Endothelial cell of umbilical vein (primary cell): ENCODE results near the gene CFAP65. TPM values are rescaled to one million over a fixed set of nuclear protein-coding genes. Genes with fewer than 3 reads are reported as not detected.

Source experiments
- BruUV-seq: library from RNA; stranded (reverse); fragments of 400-500 nt; replicated peaks from 2 replicates; lab custom pipeline; 2021; lab: Mats Ljungman, UMichigan
- CTCF ChIA-PET: fragments of 300-600, 350-600 bp; sonication (Branson Sonifier 250); formaldehyde crosslinking; loops from one replicate; lab custom pipeline; 2021; ENCODE audit warnings: antibody characterized with exemption, inconsistent platforms; lab: Charles Lee
- POLR2A ChIA-PET: fragments of 300-600, 350-600 bp; sonication (Branson Sonifier 250); formaldehyde crosslinking; loops from one replicate; lab custom pipeline; 2021; ENCODE audit warnings: antibody characterized with exemption, inconsistent platforms; lab: Charles Lee
- DNase-seq: peaks from one replicate; pipeline ENCODE4 v3.0.0-alpha.2; 2011; ENCODE audit warnings: low read depth, low spot score
- FAIRE-seq: peaks from 2 replicates; lab custom pipeline; 2011; peaks lifted over from hg19 to GRCh38; lab: Jason Lieb, UNC
- H2AFZ ChIP-seq: 2 replicates; pipeline ENCODE4 v1.6.0; 2012; ENCODE audit warnings: low read depth, low read length, control low read depth, inconsistent platforms
- H3K27ac ChIP-seq: 2 replicates; pipeline ENCODE4 v1.5.1; 2011; ENCODE audit warnings: low read depth, mild to moderate bottlenecking, control low read depth, low read length, moderate library complexity; ENCODE audit not compliant: insufficient read depth
- H3K27me3 ChIP-seq, 2 experiments: 2 replicates each; pipeline versions ENCODE4 v1.6.0 to v1.6.1; 2011; ENCODE audit warnings: low read length in 2 of 2, mixed read lengths in 1 of 2; ENCODE audit not compliant: control insufficient read depth in 2 of 2, insufficient read depth in 2 of 2
- H3K36me3 ChIP-seq, 2 experiments: 2 replicates in 1 of 2; 3 replicates in 1 of 2; pipeline ENCODE4 v1.5.1; 2011; ENCODE audit warnings: low read length in 2 of 2, mild to moderate bottlenecking in 1 of 2, moderate library complexity in 1 of 2; ENCODE audit not compliant: control insufficient read depth in 2 of 2, insufficient read depth in 2 of 2; ENCODE audit errors: extremely low read depth in 1 of 2
- H3K4me1 ChIP-seq: 3 replicates; pipeline ENCODE4 v1.5.1; 2011; ENCODE audit warnings: mild to moderate bottlenecking, low read length; ENCODE audit not compliant: control insufficient read depth, insufficient read depth; ENCODE audit errors: extremely low read depth
- H3K4me2 ChIP-seq: 2 replicates; pipeline ENCODE4 v1.6.1; 2011; ENCODE audit warnings: low read length, control low read depth, mixed read lengths; ENCODE audit not compliant: insufficient read depth
- H3K4me3 ChIP-seq, 3 experiments: fragments of 200-600 bp in 1 of 3; sonication (generic), shearing (Covaris generic) in 1 of 3; replicated peaks in 1 of 3; 2 replicates each; pipeline ENCODE4 v1.5.1; 2011 to 2016; ENCODE audit warnings: control low read depth in 3 of 3, low read length in 3 of 3, mild to moderate bottlenecking in 2 of 3, inconsistent platforms in 1 of 3, low read depth in 1 of 3, moderate library complexity in 1 of 3; ENCODE audit not compliant: insufficient read depth in 1 of 3
- H3K79me2 ChIP-seq: 2 replicates; pipeline ENCODE4 v1.6.0; 2012; ENCODE audit warnings: low read length, inconsistent platforms; ENCODE audit not compliant: control insufficient read depth, insufficient read depth
- H3K9ac ChIP-seq: replicated peaks from 2 replicates; pipeline ENCODE3; 2011; ENCODE audit warnings: low read length, control low read depth; ENCODE audit not compliant: insufficient read depth; ENCODE audit errors: extremely low read depth
- H3K9me1 ChIP-seq: replicated peaks from 3 replicates; pipeline ENCODE4 v1.6.0; 2011; ENCODE audit warnings: mild to moderate bottlenecking, low read length; ENCODE audit not compliant: control insufficient read depth, insufficient read depth; ENCODE audit errors: extremely low read depth
- H3K9me3 ChIP-seq: replicated peaks from 2 replicates; pipeline ENCODE4 v1.5.1; 2012; ENCODE audit warnings: low read length, inconsistent platforms; ENCODE audit not compliant: control insufficient read depth, insufficient read depth
- H4K20me1 ChIP-seq: replicated peaks from 2 replicates; pipeline ENCODE3; 2011; ENCODE audit warnings: mild to moderate bottlenecking, low read length; ENCODE audit not compliant: control insufficient read depth, insufficient read depth; ENCODE audit errors: extremely low read depth
- CTCF ChIP-seq, 2 donors: IDR thresholded peaks; 1 replicate in 1 of 2; 2 replicates in 1 of 2; pipeline ENCODE4 v1.5.1; 2011; ENCODE audit warnings: low read length in 2 of 2, mild to moderate bottlenecking in 2 of 2, moderate library complexity in 2 of 2, control low read depth in 1 of 2, inconsistent platforms in 1 of 2, low read depth in 1 of 2; ENCODE audit not compliant: insufficient read depth in 1 of 2; ENCODE audit errors: extremely low read depth in 1 of 2
- EZH2 ChIP-seq: IDR thresholded peaks from 2 replicates; pipeline ENCODE4 v1.6.1; 2012; ENCODE audit warnings: borderline replicate concordance, low read depth, mild to moderate bottlenecking, moderate library complexity, low read length, inconsistent platforms; ENCODE audit not compliant: severe bottlenecking
- FOS ChIP-seq: IDR thresholded peaks from 2 replicates; pipeline ENCODE4 v1.6.1; 2011; ENCODE audit warnings: mild to moderate bottlenecking, low read length, moderate library complexity, borderline replicate concordance; ENCODE audit not compliant: insufficient read depth
- GATA2 ChIP-seq: IDR thresholded peaks from 2 replicates; pipeline ENCODE4 v1.7.0; 2011; ENCODE audit warnings: low read depth, mild to moderate bottlenecking, moderate library complexity, mixed read lengths, low read length; ENCODE audit not compliant: insufficient read length, insufficient read depth
- JUN ChIP-seq: IDR thresholded peaks from 2 replicates; pipeline ENCODE4 v1.6.1; 2011; ENCODE audit warnings: borderline replicate concordance, low read depth; ENCODE audit not compliant: insufficient read length, insufficient read depth
- MAX ChIP-seq: IDR thresholded peaks from 2 replicates; pipeline ENCODE4 v1.6.1; 2011; ENCODE audit not compliant: insufficient read depth, insufficient read length
- MYC ChIP-seq: IDR thresholded peaks from one replicate; pipeline ENCODE4 v1.6.1; 2011; ENCODE audit warnings: mild to moderate bottlenecking, low read depth, low read length
- POLR2A ChIP-seq: IDR thresholded peaks from 2 replicates; pipeline ENCODE4 v1.6.1; 2012; ENCODE audit warnings: low read depth, mild to moderate bottlenecking, control low read depth, low read length
- POLR2AphosphoS5 ChIP-seq: IDR thresholded peaks from 2 replicates; pipeline ENCODE4 v1.6.1; 2012; ENCODE audit warnings: low read depth, mild to moderate bottlenecking, control low read depth, low read length, moderate library complexity; ENCODE audit not compliant: insufficient read depth
- dilution Hi-C: fragments of 300-500 bp; cut with MboI; formaldehyde crosslinking; loops from one replicate; pipeline ENCODE4 v1.15.0; 2019; ENCODE audit warnings: low sequenced_read_pairs; ENCODE audit not compliant: extremely low pct_ligation_motif_present
- intact Hi-C: fragments of 100-400 bp; cut with micrococcal nuclease; formaldehyde crosslinking; loops from one replicate; pipeline ENCODE4 v1.10.0; 2022
- polyA plus RNA-seq, 4 experiments: library from polyadenylated mRNA; depleted of rRNA in 3 of 4; stranded (reverse) in 3 of 4; unstranded in 1 of 4; fragments of >200 nt; gene quantifications; 2 replicates each; pipeline versions ENCODE4 v1.2.1 to v1.2.3, GENCODE V29; 2011 to 2012; ENCODE audit warnings: missing spikeins in 1 of 4
- total RNA-seq: library from RNA; stranded (reverse); gene quantifications from 2 replicates; pipeline ENCODE4 v1.2.3, GENCODE V29; 2021

CFAP65 gene
- total and polyA plus RNA-seq, 2 donors (not counting 3 experiments of a cell fraction or from before 2014, with no cell fraction given) = 0.03 TPM; not detected in 1

- FAIRE-seq = peak; percentile 90
These were observed 56.9 kb downstream of the CFAP65 start for GRCh38 chr2:218984239-218985020.

GRCh38 chr2:218983934-218984238, 57.4 kb downstream of the CFAP65 start:
- no peaks in the 10 kb centered on the region for H3K79me2 ChIP-seq
- dilution Hi-C loops (no loop called here), intact Hi-C loops (loop anchor here (5.0 kb wide), 4 partner anchors 73 to 313 kb away; no protein-coding TSS in a partner anchor)
- no peaks in the 10 kb centered on the region for H3K9me1 ChIP-seq
- no peaks in the 10 kb centered on the region for H3K9me3 ChIP-seq
- H2AFZ ChIP-seq = no peak overlapping the region
- no peak overlapping the region for H3K27ac ChIP-seq
- no peaks in the 10 kb centered on the region for H4K20me1 ChIP-seq
- no peak for DNase-seq
- FAIRE-seq = no peak
- H3K4me1 ChIP-seq = peaks cover 15% of the 10 kb centered on the region
- peaks cover 64 to 77% of the 10 kb centered on the region in 2 experiments for H3K27me3 ChIP-seq
- peak overlapping the region; percentile 43 for H3K4me2 ChIP-seq
- no peaks in the 10 kb centered on the region for H3K36me3 ChIP-seq
- BruUV-seq = no TSS peak
- POLR2A ChIA-PET = no interaction called here
- TF ChIP-seq EZH2 (no peak), MAX (no peak), POLR2A (no peak), FOS (no peak), JUN (no peak), GATA2 (no peak), MYC (no peak), CTCF (IDR thresholded peaks at IDR 0.05; ENCODE audit: extremely low read depth in 1 of 2, insufficient read depth in 1 of 2, low read depth in 1 of 2, low read length in 2 of 2) (no peak), POLR2AphosphoS5 (no peak)
- H3K4me3 ChIP-seq = no peak overlapping the region
- H3K9ac ChIP-seq = no peak overlapping the region
- CTCF ChIA-PET = interaction anchor here (1.0 to 5.7 kb wide), 5 partner anchors 10 to 176 kb away, joined by 3 to 164 read pairs (median 7); partner anchors contain the start of genes CRYBA2 and NHEJ1

More at GRCh38 chr2:218984239-218985020, 56.9 kb downstream of the CFAP65 start:
- peaks cover 69 to 82% of the 10 kb centered on the region in 2 experiments for H3K27me3 ChIP-seq
- H3K9me3 ChIP-seq = no peaks in the 10 kb centered on the region
- H3K4me3 ChIP-seq = no peak overlapping the region
- CTCF ChIA-PET = interaction anchor here (1.0 to 5.7 kb wide), 4 partner anchors 10 to 176 kb away, joined by 3 to 164 read pairs (median 5); partner anchors contain the start of genes CRYBA2 and NHEJ1
- TF ChIP-seq MYC = no peak
- peak; percentile 55 for TF ChIP-seq EZH2
- TF ChIP-seq POLR2AphosphoS5 = peak; percentile 25
- TF ChIP-seq JUN = no peak
- H3K79me2 ChIP-seq = no peaks in the 10 kb centered on the region
- no peak overlapping the region for H3K9ac ChIP-seq
- DNase-seq = peak; percentile 56
- dilution Hi-C loops = no loop called here
- no peak overlapping the region for H2AFZ ChIP-seq
- POLR2A ChIA-PET = no interaction called here
- H3K27ac ChIP-seq = no peak overlapping the region
- H3K36me3 ChIP-seq = no peaks in the 10 kb centered on the region
- no TSS peak for BruUV-seq
- peaks cover 15% of the 10 kb centered on the region for H3K4me1 ChIP-seq
- peak overlapping the region; percentile 43 for H3K4me2 ChIP-seq
- intact Hi-C loops = loop anchor here (5.0 kb wide), 4 partner anchors 73 to 313 kb away; no protein-coding TSS in a partner anchor
- no peaks in the 10 kb centered on the region for H4K20me1 ChIP-seq
- H3K9me1 ChIP-seq = no peaks in the 10 kb centered on the region
